GM10248 (cell line): ENCODE measurements around the gene FAT4.

Experiments
- CTCF ChIA-PET: fragments of 300-600 bp; sonication (Branson Sonifier 250); formaldehyde crosslinking; extraction: SDS; loops from one replicate; lab custom pipeline; 2021; ENCODE audit warnings: antibody characterized with exemption; lab: Yijun Ruan, JAX
- POLR2A ChIA-PET: fragments of 350-650 bp; sonication (Branson Sonifier 250); formaldehyde crosslinking; extraction: SDS; loops from one replicate; lab custom pipeline; 2020; ENCODE audit warnings: antibody characterized with exemption; lab: Yijun Ruan, JAX
- DNase-seq: peaks from one replicate; pipeline ENCODE4 v3.0.0; 2012; ENCODE audit errors: extremely low spot score
- TF ChIP-seq, protein P1 (sequence below): IDR thresholded peaks from 2 replicates; pipeline ENCODE4 v1.5.1; 2012; ENCODE audit warnings: mild to moderate bottlenecking, low read depth; ENCODE audit errors: extremely low read depth, missing control alignments, control extremely low read depth

FAT4 gene

GRCh38 chr4:125323654-125324053 is 8.9 kb downstream of the FAT4 start:
- CTCF ChIA-PET, result interaction anchor here (1.1 kb wide), 1 partner anchor 13 kb away, joined by 3 read pairs; no protein-coding TSS in a partner anchor
- TF ChIP-seq, protein P1, sequence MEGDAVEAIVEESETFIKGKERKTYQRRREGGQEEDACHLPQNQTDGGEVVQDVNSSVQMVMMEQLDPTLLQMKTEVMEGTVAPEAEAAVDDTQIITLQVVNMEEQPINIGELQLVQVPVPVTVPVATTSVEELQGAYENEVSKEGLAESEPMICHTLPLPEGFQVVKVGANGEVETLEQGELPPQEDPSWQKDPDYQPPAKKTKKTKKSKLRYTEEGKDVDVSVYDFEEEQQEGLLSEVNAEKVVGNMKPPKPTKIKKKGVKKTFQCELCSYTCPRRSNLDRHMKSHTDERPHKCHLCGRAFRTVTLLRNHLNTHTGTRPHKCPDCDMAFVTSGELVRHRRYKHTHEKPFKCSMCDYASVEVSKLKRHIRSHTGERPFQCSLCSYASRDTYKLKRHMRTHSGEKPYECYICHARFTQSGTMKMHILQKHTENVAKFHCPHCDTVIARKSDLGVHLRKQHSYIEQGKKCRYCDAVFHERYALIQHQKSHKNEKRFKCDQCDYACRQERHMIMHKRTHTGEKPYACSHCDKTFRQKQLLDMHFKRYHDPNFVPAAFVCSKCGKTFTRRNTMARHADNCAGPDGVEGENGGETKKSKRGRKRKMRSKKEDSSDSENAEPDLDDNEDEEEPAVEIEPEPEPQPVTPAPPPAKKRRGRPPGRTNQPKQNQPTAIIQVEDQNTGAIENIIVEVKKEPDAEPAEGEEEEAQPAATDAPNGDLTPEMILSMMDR, result no peak
- POLR2A ChIA-PET, result no interaction called here
- no peak for DNase-seq

GRCh38 chr4:125325733-125326132 is 11.0 kb downstream of the FAT4 start:
- no peak for DNase-seq
- ChIA-PET POLR2A (no interaction called here), CTCF (no interaction called here)
- TF ChIP-seq, protein P1, result no peak

DNA sequence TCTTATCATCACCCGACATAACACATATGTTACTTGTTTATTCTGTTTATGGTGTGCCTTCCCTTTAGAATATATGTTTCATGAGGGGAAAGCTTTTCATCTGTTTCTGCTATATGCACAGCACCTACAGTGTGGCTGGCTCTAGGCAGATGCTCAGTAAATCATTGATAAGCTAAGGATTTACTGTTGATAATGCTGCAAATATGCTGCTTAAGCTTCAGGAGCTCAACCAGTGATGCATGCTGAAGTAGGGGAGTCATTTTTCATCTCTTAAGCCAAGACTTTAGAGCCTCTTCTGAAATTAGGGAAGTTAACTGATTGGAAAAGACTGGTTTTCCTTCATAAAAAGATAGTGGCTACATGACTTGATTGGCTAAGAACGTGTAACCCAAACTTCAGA is 16.4 kb downstream of the FAT4 start:
- TF ChIP-seq, protein P1, result no peak
- CTCF ChIA-PET, result interaction anchor here (1.4 kb wide), 1 partner anchor 12 kb away, joined by 3 read pairs; no protein-coding TSS in a partner anchor
- no peak for DNase-seq
- POLR2A ChIA-PET, result no interaction called here

- DNase-seq, result no peak
- ChIA-PET CTCF (no interaction called here), POLR2A (no interaction called here)
- TF ChIP-seq, protein P1, result no peak
Observed at GRCh38 chr4:125334926-125335325, 20.2 kb downstream of the FAT4 start.

DNA sequence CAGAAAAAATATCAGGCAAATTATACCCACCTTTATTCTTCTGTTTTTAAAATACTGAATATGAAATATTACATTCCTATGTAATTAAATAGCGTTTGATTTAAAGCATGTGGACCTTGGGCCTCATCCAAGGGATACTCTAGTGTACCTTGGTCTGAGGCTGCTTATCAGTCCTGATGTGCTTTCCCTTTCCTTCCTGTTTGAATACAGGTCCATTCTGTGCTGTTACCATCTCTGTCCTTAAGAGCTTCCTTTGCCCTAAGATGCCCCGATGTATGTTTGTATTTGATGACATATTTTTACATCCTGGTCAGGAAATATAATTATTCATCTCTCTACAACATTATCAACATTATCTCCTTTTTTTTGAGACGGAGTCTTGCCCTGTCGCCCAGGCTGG is 24.1 kb downstream of the FAT4 start:
- ChIA-PET CTCF (no interaction called here), POLR2A (no interaction called here)
- TF ChIP-seq, protein P1, result no peak
- no peak for DNase-seq

- ChIA-PET POLR2A (no interaction called here), CTCF (no interaction called here)
- TF ChIP-seq, protein P1, result no peak
- DNase-seq, result no peak
Observed at GRCh38 chr4:125344198-125344597, 29.4 kb downstream of the FAT4 start.
